GM18502 (cell line): ENCODE results near the gene AS3MT.
A peak's percentile ranks its signal among the peaks of the same experiment; 100 is the strongest.
"Not testable (repeated sequence)": the region's sequence is repeated elsewhere in the genome, so short reads cannot be mapped to it uniquely, and the experiment has no call there.

Experiments
- ATAC-seq: cut with Tn5 transposase; IDR thresholded peaks from one replicate; pipeline ENCODE4 v1.9.1; 2021; ENCODE audit warnings: mild to moderate bottlenecking; ENCODE audit not compliant: unreplicated experiment, poor library complexity

The AS3MT gene, protein sequence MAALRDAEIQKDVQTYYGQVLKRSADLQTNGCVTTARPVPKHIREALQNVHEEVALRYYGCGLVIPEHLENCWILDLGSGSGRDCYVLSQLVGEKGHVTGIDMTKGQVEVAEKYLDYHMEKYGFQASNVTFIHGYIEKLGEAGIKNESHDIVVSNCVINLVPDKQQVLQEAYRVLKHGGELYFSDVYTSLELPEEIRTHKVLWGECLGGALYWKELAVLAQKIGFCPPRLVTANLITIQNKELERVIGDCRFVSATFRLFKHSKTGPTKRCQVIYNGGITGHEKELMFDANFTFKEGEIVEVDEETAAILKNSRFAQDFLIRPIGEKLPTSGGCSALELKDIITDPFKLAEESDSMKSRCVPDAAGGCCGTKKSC

GRCh38 chr10:102869258-102870198 lies at the start of gene AS3MT:
AS3MT (plus strand) TSS chr10:102869470; CDS start chr10:102869593, 123 bp downstream.
- no peak for ATAC-seq

GRCh38 chr10:102820008-102820407 lies 49.3 kb upstream of the AS3MT start:
- ATAC-seq: not testable (repeated sequence)

- ATAC-seq: no peak
Measured at GRCh38 chr10:102822222-102822621, 47.0 kb upstream of the AS3MT start.

DNA sequence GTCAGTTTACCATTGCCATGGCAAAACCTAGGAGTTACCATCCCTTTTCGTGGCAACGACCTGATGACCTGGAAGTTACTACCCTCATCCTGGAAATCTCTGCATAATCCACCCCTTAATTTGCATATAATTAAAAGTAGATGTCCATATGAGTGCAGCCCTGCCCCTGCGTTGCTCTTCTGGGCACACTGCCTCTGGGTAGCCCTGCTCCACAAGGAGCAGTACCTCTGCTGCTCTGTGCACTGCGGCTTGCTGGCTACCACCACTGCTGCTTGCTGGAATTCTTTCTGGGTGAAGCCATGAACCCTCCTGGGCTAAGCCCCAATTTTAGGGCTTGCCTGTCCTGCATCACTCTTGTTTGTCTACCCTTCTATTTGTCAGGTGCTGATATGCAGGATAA lies 44.6 kb upstream of the AS3MT start:
- ATAC-seq: no peak

DNA sequence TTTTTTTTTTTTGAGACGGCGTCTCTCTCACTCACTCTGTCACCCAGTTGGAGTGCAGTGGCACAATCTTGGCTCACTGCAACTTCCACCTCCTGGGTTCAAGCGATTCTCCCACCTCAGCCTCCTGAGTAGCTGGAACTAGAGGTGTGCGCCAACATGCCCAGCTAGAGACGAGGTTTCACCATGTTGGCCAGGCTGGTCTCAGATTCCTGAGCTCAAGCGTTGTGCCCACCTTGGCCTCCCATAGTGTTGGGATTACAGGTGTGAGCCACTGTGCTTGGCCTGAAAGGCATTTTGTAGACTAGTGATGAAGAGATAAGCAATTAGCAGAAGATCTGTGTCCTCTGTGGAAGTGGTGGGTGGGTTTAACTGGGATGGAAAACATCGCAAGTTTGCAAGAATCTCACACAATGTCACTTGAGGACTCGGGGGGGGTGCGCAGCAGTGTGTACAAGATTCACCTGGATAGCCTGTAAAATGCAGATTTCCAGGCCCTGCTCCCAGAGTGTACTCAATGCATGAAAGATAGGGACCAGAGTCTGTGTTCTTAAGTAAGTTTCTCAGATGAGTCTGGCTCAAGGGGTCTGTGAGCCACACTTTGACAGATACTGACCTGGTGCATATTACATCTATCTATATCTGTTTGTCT lies 43.0 kb upstream of the AS3MT start:
- no peak for ATAC-seq

GRCh38 chr10:102827597-102827975 lies 41.7 kb upstream of the AS3MT start:
- ATAC-seq: no peak

- ATAC-seq: no peak
Measured at GRCh38 chr10:102831322-102832071, 37.8 kb upstream of the AS3MT start.

DNA sequence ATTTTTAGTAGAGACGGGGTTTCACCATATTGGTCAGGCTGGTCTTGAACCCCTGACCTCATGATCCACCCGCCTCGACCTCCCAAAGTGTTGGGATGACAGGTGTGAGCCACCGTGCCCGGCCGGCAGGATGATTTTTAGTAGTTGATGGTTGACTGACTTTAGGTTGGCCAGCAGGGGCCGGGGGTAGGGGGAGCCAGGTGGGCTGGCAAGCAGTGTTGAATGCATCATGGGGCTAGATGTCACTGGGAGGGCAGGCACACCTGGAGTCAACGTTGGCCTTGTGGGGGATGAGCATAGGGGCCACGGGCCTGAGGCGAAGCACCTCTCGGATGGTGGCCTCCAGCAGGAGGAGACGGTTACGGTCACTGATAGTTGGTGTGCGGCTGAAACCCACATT lies 37.0 kb upstream of the AS3MT start:
- no peak for ATAC-seq

- no peak for ATAC-seq
Measured at GRCh38 chr10:102832987-102833386, 36.3 kb upstream of the AS3MT start.

DNA sequence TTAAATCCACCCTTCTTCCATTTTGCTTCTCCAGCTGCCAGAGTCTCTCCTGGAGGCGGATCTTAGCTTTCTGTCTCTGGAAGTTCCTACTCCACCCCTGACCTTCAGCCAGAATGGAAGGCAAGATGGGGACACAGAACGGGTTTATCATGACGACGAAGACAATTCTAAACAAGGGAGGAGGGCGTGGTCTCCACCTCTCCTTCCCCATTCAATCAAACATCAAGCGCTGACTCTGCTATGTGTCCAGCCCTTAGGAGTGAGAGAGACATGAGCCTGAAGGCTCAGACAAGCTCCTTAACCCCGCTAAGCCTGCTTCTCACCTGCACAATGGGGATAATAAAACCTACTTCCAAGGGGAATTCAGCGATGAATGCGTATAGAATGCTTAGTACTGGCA lies 35.1 kb upstream of the AS3MT start:
- no peak for ATAC-seq

DNA sequence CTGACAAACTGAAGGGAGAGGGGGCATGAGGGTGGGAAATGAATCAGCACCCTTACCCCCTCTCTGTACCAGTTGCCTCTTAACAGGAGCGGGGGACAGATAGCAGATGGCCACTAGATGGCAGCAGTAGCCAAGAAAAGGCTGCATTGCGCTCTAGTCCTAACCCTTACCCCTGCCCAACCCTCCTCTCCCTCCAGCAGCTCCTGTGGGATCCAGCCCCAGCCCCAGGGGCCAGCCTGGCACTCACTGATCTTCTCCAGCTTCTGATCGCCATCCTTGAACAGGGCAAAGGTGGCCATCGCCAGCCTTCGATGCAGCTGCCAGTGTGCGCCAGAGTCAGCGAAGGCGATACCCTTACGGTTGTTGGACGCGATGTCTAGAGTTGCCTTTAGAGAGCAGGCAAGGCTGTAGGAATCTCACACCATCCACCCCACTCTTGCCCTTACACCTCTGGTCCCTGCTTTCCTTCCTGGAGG lies 34.2 kb upstream of the AS3MT start:
- ATAC-seq: peak; percentile 65

DNA sequence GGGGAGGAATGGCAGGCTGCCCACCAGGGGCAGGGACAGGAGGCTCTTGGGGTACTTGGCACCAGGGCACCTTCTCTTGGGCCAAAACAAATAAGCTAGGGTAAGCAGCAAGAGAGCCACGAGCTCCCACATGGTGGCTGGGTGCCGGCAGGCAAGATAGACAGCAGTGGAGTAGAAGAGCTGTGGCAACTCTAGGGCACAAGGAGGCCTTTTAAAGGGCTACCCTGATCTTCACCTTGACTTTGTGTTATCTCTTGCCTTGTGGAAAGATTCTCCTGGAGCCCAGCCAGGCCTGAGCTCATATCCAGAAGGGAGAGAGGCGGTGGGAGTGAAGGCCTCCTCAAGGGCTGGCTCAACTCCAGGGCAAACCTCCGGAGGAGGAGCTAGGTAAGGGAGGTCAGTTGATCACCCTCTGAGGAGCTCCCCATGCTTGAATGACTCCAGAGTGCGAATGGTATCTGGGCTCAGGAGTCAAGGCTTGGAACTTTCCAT lies 32.0 kb upstream of the AS3MT start, which contains the start of gene CYP17A1:
CYP17A1 (minus strand) TSS at position 184 of the 492 bp plus-strand sequence; CDS start at position 132, 52 bp downstream.
- ATAC-seq: no peak

- ATAC-seq: not testable (repeated sequence)
Measured at GRCh38 chr10:102838276-102838927, 30.9 kb upstream of the AS3MT start.

GRCh38 chr10:102841827-102842345 lies 27.4 kb upstream of the AS3MT start:
- ATAC-seq: no peak

- not testable (repeated sequence) for ATAC-seq
Measured at GRCh38 chr10:102843139-102843538, 26.1 kb upstream of the AS3MT start.

- not testable (repeated sequence) for ATAC-seq
Measured at GRCh38 chr10:102844190-102844776, 25.0 kb upstream of the AS3MT start.

DNA sequence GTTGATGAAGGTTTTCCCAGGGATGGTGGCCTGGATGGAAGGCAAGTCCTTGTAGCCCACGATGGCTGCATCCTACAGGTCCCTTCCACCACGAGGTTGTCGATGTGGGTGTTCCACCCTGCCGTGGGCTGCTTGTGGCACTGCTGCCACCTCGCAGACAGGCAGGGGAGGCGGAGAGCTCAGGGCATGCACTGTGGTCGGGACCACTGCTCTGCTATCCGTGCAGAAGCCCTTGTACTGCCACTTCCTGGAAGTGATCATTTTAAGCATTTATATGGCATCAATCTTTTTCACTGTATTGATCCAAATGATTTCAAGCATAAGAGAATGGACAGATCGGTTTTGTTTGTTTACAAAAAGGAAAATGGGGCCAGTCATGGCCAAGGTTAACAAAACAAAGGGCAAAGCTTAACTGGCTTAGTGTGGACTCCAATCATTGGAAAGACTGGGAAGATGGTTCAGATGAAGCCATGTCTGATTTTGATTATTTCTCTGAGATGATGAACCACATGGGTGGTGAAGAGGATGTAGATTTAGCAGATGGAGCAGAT lies 23.8 kb upstream of the AS3MT start:
- ATAC-seq: no peak

GRCh38 chr10:102850025-102850518 lies 19.2 kb upstream of the AS3MT start:
- no peak for ATAC-seq
